22Rv1 (cell line): ENCODE measurements around the gene STK32A.

ENCODE experiments used
- H3K27ac ChIP-seq: fragments of 450-650 bp; 2 replicates; pipeline ENCODE4 v1.5.1; 2017
- ZFX ChIP-seq: fragments of 450-650 bp; IDR thresholded peaks from 2 replicates; pipeline ENCODE4 v1.6.1; 2017; ENCODE audit warnings: antibody characterized with exemption, borderline replicate concordance
- TF ChIP-seq, protein P1 (sequence below): fragments of 450-650 bp; IDR thresholded peaks from 2 replicates; pipeline ENCODE4 v1.5.1; 2017; ENCODE audit warnings: mild to moderate bottlenecking

Gene STK32A

DNA sequence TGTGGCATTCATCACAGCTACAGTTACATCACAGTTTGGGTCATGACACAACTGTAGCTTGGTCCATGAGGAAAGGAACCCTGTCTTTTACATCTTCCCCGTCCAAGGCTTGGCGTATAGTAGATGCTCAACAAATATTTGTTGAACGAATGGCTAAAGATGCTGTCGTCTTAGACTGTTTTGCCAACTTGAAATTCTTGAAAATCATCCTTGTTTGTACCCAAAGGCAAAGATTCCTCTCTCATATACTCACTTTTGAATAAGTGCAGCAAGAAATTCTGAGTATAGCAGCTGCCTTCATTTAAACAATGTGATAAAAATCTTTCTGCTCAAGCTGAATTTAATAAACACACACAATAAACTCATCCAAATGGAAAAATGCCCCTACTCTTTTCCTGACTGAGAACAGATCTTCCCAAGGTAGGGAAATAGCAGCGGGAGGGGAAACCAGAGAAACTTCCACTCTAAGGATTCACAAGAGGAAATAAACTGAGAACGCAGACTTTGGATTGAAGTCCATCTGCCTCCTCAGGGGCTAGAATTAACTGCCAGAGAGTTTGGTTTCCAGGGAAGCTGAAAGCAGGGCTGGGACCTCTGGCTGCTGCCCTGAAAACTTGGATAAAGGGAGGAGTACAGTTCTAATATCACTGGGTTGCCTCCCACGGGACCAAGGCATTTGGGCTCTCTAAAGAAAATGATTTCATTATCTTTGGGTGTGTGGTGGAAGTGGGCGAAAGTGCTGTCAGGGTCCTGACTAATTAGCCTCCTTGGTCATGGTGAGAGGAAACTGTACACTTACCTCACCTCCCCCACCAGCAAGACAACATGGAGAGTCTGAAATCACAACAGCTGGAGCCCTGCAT is 175.9 kb downstream of the STK32A start:
- no peak for TF ChIP-seq ZFX
- TF ChIP-seq, protein P1, sequence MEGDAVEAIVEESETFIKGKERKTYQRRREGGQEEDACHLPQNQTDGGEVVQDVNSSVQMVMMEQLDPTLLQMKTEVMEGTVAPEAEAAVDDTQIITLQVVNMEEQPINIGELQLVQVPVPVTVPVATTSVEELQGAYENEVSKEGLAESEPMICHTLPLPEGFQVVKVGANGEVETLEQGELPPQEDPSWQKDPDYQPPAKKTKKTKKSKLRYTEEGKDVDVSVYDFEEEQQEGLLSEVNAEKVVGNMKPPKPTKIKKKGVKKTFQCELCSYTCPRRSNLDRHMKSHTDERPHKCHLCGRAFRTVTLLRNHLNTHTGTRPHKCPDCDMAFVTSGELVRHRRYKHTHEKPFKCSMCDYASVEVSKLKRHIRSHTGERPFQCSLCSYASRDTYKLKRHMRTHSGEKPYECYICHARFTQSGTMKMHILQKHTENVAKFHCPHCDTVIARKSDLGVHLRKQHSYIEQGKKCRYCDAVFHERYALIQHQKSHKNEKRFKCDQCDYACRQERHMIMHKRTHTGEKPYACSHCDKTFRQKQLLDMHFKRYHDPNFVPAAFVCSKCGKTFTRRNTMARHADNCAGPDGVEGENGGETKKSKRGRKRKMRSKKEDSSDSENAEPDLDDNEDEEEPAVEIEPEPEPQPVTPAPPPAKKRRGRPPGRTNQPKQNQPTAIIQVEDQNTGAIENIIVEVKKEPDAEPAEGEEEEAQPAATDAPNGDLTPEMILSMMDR, result no peak
- H3K27ac ChIP-seq, result no peak overlapping the region

DNA sequence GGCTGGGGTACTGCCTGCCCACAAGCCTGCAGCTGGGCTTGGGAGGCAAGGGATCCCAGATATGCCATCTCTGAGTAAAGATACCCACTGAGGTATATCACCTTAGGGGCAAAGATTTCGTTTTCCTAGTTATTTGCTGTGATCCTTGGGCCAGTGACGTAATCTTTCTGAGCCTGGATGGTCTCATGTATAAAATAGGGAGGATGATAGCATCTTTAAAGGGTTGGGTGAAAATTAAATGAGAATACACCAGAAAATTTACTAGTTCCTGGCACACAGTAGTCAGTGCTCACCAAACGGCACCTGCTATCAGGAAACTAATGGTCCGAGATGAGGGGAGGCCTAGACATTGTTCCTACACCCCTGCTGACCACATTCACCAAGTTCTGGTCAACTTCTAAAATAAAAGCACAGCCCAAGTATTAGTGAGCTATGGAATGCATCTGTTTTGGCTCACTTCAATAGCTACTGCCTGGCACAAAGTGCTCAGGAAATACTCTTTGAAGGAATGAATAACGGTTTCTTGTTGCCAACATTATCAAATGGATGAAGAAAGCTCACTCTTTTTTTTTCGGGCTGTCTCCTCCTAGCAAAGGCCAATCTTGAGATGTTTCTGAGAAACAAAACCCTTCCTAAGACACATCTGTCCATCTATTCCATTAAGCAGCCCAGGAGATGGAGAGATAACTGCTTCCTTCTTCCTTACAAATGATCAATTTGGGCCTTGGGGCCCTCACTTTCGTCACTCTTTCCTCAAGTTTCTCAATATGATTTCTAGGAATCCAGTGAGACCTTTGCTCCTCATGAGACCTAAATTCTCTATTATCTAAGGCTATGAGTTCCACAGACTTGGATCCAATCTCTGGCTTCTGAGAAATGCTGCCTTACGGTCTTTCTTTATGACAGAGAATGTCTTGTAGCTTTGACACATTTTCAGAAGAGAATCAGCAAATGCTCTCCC is 176.8 kb downstream of the STK32A start:
- H3K27ac ChIP-seq, result no peak overlapping the region
- TF ChIP-seq ZFX, result no peak

DNA sequence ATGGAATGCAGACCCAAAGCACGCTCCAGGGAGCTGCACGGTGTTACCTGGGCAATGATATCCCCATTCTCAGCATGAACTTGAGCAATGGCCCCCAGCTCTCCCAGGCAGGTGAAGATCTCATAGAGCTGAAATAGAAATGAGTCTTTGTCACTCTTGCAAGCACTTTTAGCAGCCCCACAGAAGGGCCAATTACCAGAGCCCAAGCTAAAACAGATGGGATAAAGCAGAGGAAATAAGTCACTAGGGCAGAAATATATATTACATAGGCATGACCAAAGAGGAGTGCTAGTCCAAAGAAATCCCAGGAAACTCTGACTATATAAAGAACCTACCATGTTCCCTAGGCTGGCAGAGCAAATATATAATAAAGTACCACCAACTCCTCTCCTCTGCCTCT is 177.7 kb downstream of the STK32A start:
- TF ChIP-seq ZFX, result no peak
- TF ChIP-seq, protein P1, result no peak
- H3K27ac ChIP-seq, result no peak overlapping the region

DNA sequence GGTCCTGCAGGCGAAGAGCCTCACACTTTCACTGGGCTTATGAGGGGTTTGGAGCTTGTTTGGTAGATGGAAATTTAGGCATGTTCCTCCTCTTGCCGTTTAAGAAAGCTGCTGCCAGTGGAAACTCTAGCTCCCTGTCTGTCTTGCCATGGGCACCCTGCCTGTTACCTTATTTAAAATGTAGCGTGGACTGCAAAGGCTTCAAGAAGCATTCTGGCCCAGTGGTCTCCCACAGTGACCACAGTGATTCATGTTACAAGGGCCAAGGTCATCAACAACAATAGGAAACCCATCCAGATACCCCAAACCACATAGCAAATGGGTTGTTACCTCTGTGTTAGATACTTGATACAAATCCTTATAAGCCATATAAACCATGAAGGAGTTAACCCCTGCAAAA is 178.4 kb downstream of the STK32A start:
- no peak overlapping the region for H3K27ac ChIP-seq
- TF ChIP-seq, protein P1, result no peak
- no peak for TF ChIP-seq ZFX

DNA sequence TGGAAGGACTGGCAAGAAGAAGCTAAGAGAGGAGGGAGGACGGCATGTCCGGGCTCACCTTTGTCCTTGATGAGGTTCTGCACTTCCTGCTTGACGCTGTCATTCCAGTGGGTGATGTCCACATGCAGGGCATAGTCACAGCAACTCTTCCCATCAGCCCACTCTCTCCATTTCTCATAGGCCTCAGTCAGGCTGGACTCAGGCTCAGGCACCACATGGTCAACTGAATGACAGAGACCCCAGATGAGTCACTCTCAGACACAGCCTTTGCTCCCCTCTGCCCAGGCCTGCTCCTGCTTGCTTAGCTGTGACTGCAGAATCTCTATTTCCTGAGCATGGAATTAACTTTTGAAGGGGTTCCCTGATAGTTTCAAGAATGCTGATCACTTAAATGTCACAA is 180.8 kb downstream of the STK32A start:
- TF ChIP-seq, protein P1, result no peak
- no peak for TF ChIP-seq ZFX
- H3K27ac ChIP-seq, result no peak overlapping the region

- TF ChIP-seq, protein P1, result no peak
- no peak for TF ChIP-seq ZFX
- H3K27ac ChIP-seq, result no peak overlapping the region
These were observed 182.4 kb downstream of the STK32A start for GRCh38 chr5:147417135-147417813.

DNA sequence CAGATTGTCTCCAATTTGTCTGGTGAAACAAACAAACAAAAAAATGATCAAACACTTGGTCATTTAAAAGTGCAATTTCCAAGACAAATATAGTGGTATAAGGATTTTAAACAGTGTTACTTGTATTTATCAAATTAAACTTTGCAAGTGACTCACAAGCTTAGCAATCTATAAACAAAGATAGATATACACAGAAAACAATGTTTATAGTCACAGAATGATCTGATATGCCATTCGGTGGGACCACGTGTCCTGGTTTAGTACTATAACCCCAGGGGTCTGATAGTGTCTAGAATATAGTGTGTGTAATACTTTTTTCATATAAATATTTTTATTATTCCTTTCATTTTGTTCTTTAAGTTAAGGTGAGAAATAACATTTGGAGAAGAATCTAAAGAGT is 183.8 kb downstream of the STK32A start:
- TF ChIP-seq, protein P1, result no peak
- H3K27ac ChIP-seq, result no peak overlapping the region
